HEK293 (cell line): ENCODE data around the gene PLB1.

Source experiments
- CTCF ChIP-seq: fragments of 450-650 bp; formaldehyde crosslinking; IDR thresholded peaks from 2 replicates; pipeline ENCODE4 v1.5.1; 2016; ENCODE audit warnings: missing biosample characterization, missing genetic modification characterization
- KLF1 ChIP-seq: fragments of 450-650 bp; formaldehyde crosslinking; IDR thresholded peaks from 2 replicates; pipeline ENCODE4 v1.5.1; 2016; ENCODE audit warnings: missing biosample characterization, missing genetic modification characterization
- TCF7L2 ChIP-seq: IDR thresholded peaks from 2 replicates; pipeline ENCODE4 v1.6.1; 2011; ENCODE audit warnings: low read depth, mild to moderate bottlenecking, inconsistent platforms, low read length, moderate library complexity, borderline replicate concordance
- ZBTB20 ChIP-seq: fragments of 450-650 bp; formaldehyde crosslinking; IDR thresholded peaks from 2 replicates; pipeline ENCODE4 v1.5.1; 2016; ENCODE audit warnings: missing biosample characterization, missing genetic modification characterization
- ZNF416 ChIP-seq: fragments of 450-650 bp; formaldehyde crosslinking; IDR thresholded peaks from 2 replicates; pipeline ENCODE4 v1.5.1; 2016; ENCODE audit warnings: missing biosample characterization, missing genetic modification characterization

GRCh38 chr2:28648671-28649395, 153.0 kb downstream of the PLB1 start:
- TF ChIP-seq ZNF416 (tag by site-specific recombination) (no peak), ZBTB20 (tag by site-specific recombination) (no peak), TCF7L2 (no peak), KLF1 (no peak), CTCF (tag by site-specific recombination) (no peak)
